Calu3 (cell line): ENCODE results near the gene RNF214. TPM values are rescaled to one million over a fixed set of nuclear protein-coding genes. Genes with fewer than 3 reads are reported as not detected.
A peak's percentile ranks its signal among the peaks of the same experiment; 100 is the strongest.

Source experiments
- BruUV-seq: library from RNA; stranded (reverse); fragments of 400-500 nt; replicated peaks from 2 replicates; lab custom pipeline; 2021; lab: Mats Ljungman, UMichigan
- CTCF ChIA-PET: fragments of 300-600 bp; sonication (Branson Sonifier 250); formaldehyde crosslinking; loops from one replicate; lab custom pipeline; 2022; ENCODE audit warnings: antibody characterized with exemption; lab: Charles Lee
- DNase-seq: peaks from one replicate; pipeline ENCODE4 v3.0.0; 2022
- H3K27ac Mint-ChIP-seq: one replicate; pipeline ENCODE4 v1.8.0; 2022; ENCODE audit warnings: mixed read lengths; ENCODE audit not compliant: unreplicated experiment
- H3K27me3 Mint-ChIP-seq: one replicate; pipeline ENCODE4 v1.8.0; 2022; ENCODE audit warnings: mixed read lengths; ENCODE audit not compliant: unreplicated experiment
- H3K36me3 Mint-ChIP-seq: one replicate; pipeline ENCODE4 v1.8.0; 2022; ENCODE audit warnings: mild to moderate bottlenecking, moderate library complexity, mixed read lengths; ENCODE audit not compliant: insufficient read depth, unreplicated experiment
- H3K4me1 Mint-ChIP-seq: one replicate; pipeline ENCODE4 v1.8.0; 2022; ENCODE audit warnings: mild to moderate bottlenecking, low read depth, mixed read lengths; ENCODE audit not compliant: unreplicated experiment
- H3K4me3 Mint-ChIP-seq: one replicate; pipeline ENCODE4 v1.8.0; 2022; ENCODE audit warnings: mild to moderate bottlenecking, low read depth, moderate library complexity, mixed read lengths; ENCODE audit not compliant: unreplicated experiment
- H3K9me3 Mint-ChIP-seq: one replicate; pipeline ENCODE4 v1.8.0; 2022; ENCODE audit warnings: low read depth, mixed read lengths; ENCODE audit not compliant: unreplicated experiment
- intact Hi-C: fragments of 100-400 bp; cut with micrococcal nuclease; formaldehyde crosslinking; loops from one replicate; pipeline ENCODE4 v1.10.0; 2022; ENCODE audit not compliant: unreplicated experiment
- total RNA-seq: library from RNA; stranded (reverse); gene quantifications from 2 replicates; pipeline ENCODE4 v1.2.3, GENCODE V29; 2022
- TF ChIP-seq, protein P1 (sequence below): fragments of 200-600 bp; IDR thresholded peaks from one replicate; pipeline ENCODE4 v1.8.0; 2022; ENCODE audit warnings: antibody characterized with exemption; ENCODE audit not compliant: unreplicated experiment

The RNF214 gene
- total RNA-seq, 1 experiment from 2014 or later, result 19.2 TPM

DNA sequence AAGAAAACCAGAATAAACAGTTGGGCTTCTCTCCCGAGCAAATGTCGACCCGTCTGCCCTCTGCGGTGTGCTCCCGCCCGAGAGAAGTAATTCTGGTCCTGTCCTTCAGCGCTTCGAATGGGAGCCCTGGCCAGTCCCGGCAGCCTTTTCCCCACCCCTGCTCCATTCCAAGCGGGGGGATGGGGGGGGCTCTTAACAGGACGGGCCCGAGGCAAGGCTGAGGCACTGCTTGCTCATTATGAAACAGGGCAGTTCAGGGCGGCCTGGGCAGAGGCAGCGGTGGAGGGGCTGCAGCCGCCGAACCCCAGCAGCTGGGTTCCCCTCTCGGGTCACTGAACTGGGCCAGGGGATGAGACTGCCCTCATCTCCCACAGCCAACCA lies 67.8 kb downstream of the RNF214 start:
- Mint-ChIP-seq H3K9me3 (no peaks in the 10 kb centered on the region), H3K27me3 (peaks cover 22% of the 10 kb centered on the region), H3K4me1 (peaks cover 22% of the 10 kb centered on the region), H3K27ac (peak overlapping the region; percentile 38), H3K4me3 (peak overlapping the region; percentile 31), H3K36me3 (peaks cover 5% of the 10 kb centered on the region)
- DNase-seq, result no peak
- TF ChIP-seq, protein P1, sequence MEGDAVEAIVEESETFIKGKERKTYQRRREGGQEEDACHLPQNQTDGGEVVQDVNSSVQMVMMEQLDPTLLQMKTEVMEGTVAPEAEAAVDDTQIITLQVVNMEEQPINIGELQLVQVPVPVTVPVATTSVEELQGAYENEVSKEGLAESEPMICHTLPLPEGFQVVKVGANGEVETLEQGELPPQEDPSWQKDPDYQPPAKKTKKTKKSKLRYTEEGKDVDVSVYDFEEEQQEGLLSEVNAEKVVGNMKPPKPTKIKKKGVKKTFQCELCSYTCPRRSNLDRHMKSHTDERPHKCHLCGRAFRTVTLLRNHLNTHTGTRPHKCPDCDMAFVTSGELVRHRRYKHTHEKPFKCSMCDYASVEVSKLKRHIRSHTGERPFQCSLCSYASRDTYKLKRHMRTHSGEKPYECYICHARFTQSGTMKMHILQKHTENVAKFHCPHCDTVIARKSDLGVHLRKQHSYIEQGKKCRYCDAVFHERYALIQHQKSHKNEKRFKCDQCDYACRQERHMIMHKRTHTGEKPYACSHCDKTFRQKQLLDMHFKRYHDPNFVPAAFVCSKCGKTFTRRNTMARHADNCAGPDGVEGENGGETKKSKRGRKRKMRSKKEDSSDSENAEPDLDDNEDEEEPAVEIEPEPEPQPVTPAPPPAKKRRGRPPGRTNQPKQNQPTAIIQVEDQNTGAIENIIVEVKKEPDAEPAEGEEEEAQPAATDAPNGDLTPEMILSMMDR, result no peak
- no TSS peak for BruUV-seq
- intact Hi-C loops, result no loop called here
- CTCF ChIA-PET, result interaction anchor here (0.6 kb wide), 1 partner anchor 418 kb away, joined by 7 read pairs; no protein-coding TSS in a partner anchor

DNA sequence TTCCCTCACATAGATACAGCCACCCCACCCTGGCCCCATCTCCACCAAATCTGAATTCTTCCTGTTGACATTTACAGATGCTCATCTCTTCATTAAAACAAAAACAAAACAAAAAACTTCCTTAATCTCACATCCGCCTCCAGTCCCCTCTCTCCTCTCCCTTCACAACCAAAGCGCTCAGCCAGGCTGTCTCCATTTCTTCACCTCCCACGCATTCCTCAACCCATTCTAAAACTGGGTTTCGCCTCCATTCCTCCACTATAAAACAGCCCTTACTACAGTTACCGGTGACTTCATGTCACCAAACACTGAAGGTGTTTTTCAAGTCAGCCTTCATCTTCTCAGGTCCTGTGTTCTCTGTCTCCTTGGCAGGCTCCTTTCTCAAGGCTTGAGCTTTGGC lies 68.3 kb downstream of the RNF214 start:
- BruUV-seq, result no TSS peak
- intact Hi-C loops, result no loop called here
- no peaks in the 10 kb centered on the region for H3K9me3 Mint-ChIP-seq
- TF ChIP-seq, protein P1, result no peak
- peaks cover 22% of the 10 kb centered on the region for H3K27me3 Mint-ChIP-seq
- H3K27ac Mint-ChIP-seq, result no peak overlapping the region
- no peak overlapping the region for H3K4me3 Mint-ChIP-seq
- H3K36me3 Mint-ChIP-seq, result peaks cover 5% of the 10 kb centered on the region
- peaks cover 22% of the 10 kb centered on the region for H3K4me1 Mint-ChIP-seq
- no peak for DNase-seq
- CTCF ChIA-PET, result interaction anchor here (0.6 kb wide), 1 partner anchor 418 kb away, joined by 7 read pairs; no protein-coding TSS in a partner anchor

DNA sequence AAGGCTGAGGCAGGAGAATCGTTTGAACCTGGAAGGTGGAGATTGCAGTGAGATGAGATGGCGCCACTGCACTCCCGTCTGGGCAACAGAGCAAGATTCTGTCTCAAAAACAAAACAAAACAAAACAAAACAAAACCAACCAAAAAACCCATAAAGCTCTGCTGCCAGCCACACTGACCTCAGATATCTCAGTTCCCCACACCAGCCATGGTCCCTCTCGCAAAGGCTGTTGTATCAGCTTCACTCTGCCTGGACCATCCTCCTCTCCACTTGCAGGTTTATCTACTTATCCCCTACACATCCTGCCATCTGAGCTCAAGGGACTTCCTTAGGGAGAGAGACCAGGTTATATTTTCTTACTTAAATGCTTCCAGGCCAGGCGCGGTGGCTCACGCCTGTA lies 69.8 kb downstream of the RNF214 start:
- Mint-ChIP-seq H3K36me3 (peaks cover 5% of the 10 kb centered on the region), H3K27ac (no peak overlapping the region), H3K9me3 (no peaks in the 10 kb centered on the region), H3K27me3 (peaks cover 22% of the 10 kb centered on the region), H3K4me1 (peaks cover 22% of the 10 kb centered on the region), H3K4me3 (no peak overlapping the region)
- no TSS peak for BruUV-seq
- DNase-seq, result no peak
- CTCF ChIA-PET, result no interaction called here
- TF ChIP-seq, protein P1, result no peak
- intact Hi-C loops, result no loop called here

DNA sequence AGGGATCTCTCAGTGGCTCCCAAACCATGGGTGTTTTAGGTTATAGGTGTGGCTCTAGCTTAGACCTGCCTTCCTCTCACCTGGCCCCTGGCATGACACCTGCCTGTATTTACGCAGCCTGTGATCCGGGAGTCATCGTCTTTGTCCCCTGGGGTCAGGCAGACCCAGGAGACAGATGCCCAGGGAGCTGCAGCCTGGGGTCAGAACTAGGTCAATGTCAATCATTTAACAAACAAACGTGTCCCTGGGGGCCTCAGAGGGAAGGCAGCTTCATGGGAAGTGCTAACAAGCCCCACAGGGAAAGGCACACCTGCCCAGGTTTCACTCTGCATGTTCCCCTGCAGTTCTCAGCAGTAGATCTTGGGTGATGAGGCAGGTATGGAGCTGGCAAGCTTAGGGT lies 70.6 kb downstream of the RNF214 start:
- DNase-seq, result no peak
- H3K9me3 Mint-ChIP-seq, result no peaks in the 10 kb centered on the region
- intact Hi-C loops, result no loop called here
- H3K27ac Mint-ChIP-seq, result no peak overlapping the region
- peaks cover 22% of the 10 kb centered on the region for H3K27me3 Mint-ChIP-seq
- H3K36me3 Mint-ChIP-seq, result peaks cover 5% of the 10 kb centered on the region
- TF ChIP-seq, protein P1, result no peak
- no TSS peak for BruUV-seq
- CTCF ChIA-PET, result interaction anchor here (0.6 kb wide), 1 partner anchor 7 kb away, joined by 3 read pairs; no protein-coding TSS in a partner anchor
- H3K4me3 Mint-ChIP-seq, result no peak overlapping the region
- H3K4me1 Mint-ChIP-seq, result peaks cover 22% of the 10 kb centered on the region
